HG03460 (cell line): ENCODE results near the gene ZCCHC24.

Experiments used
- ATAC-seq: cut with Tn5 transposase; IDR thresholded peaks from one replicate; pipeline ENCODE4 v1.9.1; 2021; ENCODE audit not compliant: unreplicated experiment

Gene ZCCHC24

DNA sequence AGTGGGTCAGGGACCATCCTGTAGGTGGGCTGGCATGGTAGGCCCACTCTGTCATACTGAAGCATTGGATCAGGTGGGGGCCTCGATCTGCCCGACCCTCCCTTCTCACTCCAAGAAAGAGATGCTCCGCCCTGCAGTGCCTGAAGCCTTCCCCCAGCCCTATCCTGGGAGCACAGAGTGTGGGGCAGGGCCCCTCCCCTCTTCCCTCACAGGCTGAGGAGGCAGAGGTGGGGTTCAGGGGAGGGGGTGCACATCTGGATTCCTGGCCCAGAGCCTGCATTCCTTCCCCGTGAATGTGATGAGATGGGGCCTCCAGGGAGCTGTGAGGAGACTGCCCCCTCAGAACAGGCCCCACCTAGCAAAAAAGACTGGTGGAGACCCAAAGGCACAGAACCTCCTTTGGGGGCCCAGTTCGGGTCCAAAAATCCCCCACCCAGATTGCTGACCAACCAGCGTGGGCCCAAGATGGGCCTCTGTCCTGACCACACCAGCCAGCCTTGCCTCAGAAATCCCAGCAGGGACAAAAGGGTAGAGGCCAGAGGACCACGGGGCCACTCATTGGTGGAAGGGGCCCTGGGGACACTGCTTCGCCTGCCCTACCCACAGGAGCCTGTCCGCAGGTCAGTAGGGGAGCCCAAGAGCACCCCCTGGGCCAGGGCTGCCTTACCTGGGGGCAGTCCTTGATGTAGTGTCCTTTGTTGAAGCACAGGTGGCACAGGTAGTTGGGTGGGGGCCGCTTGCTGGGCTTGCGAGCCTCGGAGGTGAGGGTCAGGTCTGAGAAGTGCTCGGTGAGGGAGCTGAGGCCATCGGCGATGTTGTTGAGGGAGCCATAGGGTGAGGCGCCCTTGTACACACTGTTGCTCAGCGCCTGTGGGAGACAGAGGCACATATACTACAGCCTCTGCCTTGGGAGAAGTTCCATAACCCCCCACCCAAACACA is 13.3 kb downstream of the ZCCHC24 start:
- no peak for ATAC-seq

DNA sequence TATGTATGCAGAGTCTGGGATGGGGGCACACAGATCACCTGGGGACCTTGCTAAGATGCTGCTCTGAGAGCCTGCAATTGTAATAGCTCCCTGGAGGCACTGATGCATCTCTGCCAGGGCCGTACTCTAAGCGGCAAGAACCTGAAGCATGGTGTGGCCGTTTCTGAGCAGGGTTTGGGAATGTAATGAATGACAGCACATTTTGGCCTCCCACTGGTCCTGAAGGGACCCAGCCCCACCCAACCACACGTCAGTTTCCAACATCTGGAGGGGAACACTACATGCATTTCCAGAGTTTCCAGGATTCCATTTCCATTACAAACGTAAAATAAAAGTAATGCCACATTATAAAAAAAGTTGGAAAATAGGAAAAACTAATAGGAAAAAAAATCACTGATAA is 14.0 kb downstream of the ZCCHC24 start:
- ATAC-seq, result no peak

DNA sequence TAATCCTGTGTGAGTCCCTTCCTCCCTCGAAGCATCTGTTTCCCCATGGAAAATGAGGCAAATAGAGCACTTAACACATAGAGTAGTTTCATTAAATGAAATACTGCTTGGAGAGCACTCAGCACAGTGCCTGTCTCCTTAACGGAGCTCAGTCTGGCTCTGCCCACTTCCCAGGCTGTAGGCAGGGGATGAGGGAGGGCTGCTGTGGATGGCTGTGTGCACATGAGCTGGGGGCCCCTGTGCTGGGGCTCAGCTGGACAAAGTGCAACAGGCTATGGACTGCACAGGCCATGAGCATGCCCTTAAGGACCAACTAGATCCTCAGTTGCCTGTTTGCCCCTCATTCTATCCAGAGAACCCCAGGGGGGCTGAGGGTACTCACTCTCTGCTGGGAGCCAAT is 14.5 kb downstream of the ZCCHC24 start:
- ATAC-seq, result no peak

DNA sequence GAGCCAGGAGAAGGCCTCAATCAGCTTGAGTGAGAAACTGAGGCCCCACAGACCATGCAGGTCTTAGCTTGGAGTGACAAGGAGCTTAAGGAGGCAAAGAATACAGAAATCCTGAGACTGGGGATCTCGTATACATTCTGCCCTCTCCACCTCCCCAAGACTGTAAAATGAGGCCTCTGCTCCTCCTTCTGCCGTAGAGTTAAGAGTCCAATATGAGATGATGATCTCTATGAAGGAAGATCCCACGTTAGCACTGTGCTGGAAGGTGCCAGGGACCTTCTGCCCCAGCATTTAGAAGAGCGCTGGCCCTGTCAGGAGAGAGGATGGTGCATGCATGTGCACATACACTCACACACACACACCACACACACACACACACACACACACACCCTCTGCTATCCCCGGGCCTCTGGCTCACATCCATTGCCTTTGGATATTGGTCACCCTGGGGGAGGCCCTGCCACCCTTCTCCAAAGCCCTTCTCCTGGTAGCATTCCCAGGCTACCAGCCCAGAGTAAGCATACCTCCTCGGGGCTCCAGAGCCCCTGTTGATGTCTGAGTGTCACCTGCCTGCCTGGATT is 15.0 kb downstream of the ZCCHC24 start:
- ATAC-seq, result no peak

DNA sequence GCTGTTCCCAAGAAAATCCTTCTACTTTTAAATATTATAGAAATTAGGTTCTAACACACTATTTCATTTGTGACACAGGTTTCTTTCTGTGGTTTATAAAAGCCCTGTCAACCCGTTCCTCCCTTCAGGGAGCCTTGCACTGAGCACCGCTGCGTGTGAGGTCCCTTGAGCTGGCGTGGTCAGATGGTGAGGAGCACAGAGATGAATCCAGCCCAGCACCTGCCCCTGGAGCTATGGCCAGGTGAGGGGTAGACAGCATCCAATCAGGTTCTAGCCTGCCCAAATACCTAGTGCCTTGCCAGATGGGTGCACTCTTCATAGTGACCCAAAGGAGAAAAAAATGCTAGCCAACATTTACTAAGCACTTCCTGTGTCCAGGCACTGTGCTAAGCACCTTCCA is 15.7 kb downstream of the ZCCHC24 start:
- no peak for ATAC-seq

DNA sequence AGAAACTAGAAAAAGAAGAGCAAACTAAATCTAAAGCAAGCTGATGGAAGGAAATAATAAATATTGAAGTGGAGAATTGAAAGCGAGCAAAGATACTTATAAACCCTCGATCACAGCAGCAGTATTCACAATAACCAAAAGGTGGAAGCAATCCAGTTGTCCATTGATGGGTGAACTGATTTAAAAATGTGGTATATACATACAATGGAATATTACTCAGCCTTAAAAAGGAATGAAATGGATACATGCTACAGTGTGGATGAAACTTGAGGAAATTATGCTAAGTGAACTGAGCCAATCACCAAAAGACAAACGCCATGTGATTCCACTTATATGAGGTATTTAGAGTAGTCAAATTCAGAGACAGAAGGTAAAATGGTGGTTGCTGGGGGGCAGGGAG is 17.5 kb downstream of the ZCCHC24 start:
- ATAC-seq, result no peak

DNA sequence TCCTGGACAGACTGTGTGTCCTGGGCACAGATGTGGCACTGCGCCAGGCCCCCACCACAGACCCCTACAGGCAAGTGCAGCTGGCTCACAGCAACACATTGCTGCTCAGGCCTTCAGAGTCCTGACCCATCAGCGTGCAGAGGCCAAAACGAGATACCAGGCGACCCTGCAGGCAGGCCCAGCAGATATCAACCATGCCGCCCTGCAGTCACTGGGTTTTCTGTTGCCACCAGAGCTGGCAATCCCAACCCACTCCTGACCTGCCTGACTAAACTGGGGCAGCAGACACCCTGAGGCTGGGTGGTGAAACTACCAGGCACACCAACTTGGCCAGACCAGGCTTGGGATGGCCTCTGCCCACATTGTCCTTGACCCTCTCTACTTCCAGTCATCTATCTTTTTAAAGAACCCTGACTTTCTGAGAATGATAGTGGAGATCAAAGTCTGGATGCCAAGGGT is 20.3 kb downstream of the ZCCHC24 start:
- ATAC-seq, result no peak

DNA sequence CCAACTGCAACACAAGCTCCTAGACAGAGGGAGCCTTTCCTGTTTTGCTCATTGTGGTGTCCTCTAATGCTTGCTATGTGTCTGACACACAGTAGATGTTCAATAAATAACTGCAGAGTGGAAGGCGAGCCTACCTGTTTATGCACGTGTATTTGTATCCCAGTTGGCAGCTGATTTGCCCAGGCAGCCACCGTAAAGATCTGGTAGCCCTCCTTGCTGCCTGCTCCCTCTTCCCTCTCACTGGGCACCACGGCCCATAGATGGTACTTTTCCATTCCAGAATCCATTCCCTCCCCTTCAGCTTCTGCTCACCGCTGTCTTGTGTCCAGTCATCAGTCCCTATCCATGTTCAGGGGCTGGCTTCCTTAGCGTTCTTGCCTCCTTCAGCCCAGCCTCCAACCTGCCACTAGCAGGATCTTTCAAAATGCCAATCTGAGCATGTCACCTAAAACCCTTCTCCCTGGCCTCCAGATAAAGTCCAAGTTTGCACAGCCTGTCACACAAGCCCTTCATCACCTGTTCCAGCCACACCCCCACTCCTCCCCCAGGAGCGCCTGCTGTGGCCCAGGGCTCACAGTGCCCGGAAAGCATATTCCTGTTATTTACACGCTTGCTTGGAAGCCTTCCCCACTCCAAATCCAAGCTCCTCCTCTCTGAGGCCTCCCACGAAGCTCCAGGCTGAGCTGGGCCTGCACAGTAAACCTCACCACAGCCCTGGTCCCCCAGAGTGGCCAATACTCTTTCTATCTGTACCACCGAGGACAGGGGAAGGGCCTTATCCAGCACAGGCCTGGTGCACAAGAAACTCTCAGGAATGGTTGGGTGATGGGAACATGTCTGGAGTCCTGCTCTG is 21.0 kb downstream of the ZCCHC24 start:
- no peak for ATAC-seq

DNA sequence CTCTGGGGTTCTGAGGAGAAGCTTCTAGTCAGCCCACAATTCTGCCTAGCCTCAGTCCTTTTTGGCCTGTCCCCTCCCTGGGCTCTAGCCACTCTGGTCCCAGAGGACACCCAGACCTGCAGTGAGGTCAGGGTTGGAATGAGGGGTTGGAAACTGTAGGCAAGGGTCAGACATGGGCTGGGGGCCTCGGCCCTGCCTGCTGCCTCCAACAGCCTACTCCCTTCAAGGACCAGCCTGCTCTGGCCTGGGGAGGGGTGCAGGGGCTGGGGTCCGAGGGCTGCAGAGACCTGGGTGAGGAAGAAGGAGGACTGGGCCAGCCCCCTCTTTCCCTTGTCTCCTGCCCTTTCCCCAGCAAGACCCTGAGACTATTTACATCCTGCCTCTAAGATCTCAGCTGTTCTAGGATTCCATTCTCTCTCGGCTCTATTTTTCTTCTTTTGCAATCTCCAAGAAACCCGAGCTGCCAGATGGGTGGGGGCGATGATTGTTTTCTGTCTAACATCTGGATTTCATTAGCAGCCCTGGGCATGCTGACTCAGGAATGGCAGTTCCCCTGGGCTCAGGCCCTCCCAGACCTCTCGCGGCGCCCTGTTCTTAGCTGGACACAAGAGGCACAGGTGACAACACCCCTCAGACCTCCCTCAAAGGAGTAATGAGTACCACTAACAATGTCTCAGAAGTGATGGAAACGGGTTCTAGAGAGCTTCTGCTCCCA is 23.1 kb downstream of the ZCCHC24 start:
- ATAC-seq, result no peak

DNA sequence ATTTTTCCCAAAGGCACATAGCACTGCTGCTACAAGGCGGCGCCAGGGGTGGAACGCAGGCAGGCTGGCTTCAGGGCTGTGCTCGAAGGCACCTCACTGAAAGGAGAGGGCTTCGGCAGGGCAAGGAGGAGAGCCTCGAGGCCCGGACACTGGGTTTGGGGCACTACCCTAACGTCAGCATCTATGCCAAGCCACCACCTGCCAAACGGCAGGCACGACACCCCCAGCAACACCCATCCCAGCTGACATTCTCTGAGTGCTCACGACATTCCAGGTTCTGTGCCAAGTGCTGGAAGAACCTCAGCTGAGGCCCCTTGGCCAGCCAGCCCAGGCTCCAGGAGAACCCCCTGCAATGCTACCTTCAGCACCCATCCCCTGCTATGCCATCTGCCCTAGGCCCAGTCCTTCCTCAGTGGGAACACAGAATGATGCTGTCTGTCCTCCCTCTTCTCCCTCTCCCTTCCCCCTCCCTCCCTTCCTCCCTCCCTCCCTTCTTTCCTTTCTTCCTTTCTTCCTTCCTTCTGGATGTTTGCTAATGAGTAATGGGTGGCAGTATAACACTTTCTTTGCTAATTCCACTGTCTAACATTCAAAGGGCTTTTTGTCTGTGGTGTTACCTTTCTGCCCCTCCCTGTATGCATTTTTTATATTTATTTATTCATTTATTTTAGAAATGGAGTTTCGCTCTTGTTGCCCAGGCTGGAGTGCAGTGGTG is 24.3 kb downstream of the ZCCHC24 start:
- ATAC-seq, result no peak

DNA sequence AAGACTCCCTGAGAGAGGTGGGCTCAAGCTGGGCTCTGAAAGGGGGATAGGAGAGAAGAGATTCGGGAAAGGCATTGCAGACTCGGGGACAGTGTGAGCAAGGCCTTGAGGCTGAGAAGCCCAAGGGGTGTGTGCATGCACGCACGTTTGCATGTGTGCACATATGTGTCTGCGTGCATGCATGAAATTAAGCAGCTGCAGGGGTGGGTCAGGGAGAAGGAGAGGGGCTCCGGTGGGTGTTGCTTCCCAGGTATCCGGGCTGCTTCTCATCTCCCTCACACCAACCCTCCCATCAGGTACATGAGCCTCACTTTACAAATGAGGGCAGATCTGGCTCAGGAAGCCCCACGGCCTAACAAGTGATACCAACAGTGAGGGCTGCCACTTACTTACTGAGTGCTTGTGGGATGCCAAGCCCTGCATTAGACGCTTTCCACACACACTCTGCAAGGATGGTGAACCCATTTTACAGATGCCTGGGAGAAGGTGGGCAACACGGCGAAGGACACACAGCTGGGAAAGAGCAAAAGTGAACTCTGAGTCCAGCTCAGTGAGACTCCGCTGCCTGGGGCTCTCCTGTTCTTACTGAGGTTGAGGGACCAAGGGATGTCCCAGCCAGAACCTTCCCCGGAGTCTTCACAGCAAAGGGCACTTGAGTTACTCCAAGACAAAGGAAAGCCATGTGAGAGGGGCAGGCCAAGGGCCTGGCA is 26.4 kb downstream of the ZCCHC24 start:
- ATAC-seq, result no peak

DNA sequence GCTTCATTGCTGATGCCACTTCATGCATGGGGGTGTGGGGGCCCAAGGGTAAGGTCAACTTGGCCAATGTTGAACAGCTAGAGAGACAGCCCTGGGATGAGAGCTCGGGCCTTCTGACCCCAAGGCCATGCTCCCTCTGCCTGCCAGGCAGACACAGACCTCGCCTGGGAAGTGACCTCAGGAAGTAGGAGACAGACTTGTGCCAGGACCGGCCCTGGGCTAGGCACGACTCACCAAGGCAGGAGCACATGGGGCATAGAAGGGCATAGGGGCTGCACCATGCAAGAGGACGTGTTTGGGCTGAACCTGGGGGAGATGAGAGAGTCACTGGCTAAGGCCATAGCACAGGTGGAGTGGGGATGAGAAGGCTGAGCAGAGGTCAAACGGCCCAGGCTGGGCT is 27.1 kb downstream of the ZCCHC24 start:
- ATAC-seq, result no peak

DNA sequence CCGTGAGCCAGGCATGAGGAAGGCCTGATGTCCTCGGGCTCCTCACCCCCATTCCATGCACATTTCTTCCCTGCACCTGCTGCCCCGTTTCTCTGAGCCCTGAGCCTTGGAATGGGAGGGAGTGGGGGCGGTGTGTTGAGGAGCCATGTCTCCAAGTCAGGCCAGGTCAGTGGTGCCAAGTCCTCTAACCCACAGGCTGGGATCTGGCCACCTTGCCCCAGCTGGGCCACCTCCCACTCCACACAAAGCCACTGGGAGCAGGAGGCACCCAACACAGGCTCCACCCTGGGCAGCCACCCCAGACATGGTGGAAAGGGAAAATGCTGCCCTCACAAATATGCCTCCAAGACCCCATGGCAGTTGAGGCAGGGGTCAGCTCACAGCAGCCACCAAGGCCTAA is 27.7 kb downstream of the ZCCHC24 start:
- no peak for ATAC-seq

DNA sequence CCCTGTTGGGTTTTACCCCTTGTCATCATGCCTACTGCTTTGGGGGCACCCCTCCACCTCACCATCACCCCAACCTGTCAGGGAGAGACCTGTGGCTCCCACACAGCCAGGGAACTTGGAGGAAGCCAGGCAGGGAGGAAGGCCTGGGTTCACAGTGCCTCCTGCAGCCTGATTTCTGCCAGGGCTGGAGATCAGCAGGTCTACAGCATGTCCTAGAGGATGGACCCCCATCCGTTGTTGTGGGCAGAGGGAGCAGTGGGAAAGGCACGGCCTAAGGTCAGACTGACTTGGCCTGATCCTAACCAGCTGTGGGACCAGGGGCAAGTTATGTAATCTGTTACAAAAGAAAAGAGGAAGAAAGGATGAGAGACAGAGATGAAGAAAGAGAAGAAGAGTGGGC is 28.2 kb downstream of the ZCCHC24 start:
- no peak for ATAC-seq

DNA sequence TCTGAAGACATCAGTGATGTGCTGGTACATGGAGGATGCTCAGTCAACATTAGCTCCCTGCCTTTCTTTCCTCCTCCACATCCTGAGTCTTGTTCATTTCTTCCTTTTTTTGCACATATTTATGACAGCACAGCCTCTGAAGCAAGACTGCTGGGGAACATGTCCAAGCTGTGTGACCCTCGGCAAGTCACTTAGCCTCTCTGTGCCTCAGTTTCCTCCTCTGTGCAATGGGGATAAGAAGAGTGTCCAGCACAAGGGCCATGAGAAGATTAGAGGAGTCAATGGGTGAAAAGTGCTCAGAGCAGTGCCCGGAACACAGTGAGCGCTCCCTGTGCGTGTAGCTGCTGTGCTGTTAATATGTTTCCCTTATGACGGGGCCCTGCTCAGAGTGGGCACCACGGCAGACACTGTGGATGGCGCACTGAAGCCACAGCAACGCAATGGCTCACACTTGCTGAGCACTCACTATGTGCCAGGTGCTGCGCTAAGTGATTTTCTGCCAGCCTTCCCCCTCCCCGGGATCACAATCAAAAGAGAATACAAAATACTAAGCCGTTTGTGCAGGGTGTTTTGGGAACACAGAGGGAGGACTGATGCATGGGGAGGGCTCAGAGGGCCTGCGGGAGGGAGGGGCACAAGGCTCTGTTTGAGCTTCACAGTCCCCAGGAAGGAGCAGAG is 28.7 kb downstream of the ZCCHC24 start:
- no peak for ATAC-seq

DNA sequence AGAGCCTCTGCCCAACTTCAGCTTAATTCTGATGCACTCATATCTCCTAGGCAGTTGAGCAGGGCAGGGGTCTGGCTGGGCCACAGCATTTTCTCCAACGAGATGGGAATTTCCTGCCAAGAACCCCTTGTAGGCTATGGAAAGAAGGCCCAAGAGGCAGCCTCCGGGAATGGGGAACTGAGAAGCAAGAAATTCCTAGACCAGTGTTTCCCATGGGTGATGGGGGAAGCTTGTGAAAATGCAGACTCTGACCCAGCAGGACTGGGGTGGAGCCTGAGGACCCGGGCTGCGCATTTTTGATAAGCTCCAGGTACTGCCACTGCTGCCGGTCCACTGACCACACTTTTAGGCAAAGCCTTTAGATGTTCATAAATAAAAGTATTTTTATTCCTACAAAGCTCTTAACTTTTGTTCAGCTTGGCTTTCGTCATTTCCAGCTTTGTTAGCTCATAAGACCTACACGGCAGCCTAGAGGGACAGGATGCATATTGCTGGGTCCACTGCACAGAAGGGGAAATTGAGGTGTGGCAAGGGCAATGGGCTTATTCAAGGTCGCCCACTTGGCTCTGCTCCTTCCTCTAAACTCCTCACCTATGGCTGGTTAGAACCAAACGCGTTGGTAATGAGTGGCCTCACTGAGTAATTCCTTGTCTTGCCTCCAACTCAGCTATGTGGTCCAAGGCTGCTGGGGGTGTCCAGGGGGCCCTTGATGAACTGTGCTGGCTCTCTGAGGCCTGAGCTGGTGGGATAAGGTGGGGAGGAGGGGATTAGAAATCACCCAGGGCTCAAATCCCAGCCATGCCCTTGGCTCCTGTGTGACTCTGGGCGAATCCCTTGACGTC is 29.5 kb downstream of the ZCCHC24 start:
- no peak for ATAC-seq

DNA sequence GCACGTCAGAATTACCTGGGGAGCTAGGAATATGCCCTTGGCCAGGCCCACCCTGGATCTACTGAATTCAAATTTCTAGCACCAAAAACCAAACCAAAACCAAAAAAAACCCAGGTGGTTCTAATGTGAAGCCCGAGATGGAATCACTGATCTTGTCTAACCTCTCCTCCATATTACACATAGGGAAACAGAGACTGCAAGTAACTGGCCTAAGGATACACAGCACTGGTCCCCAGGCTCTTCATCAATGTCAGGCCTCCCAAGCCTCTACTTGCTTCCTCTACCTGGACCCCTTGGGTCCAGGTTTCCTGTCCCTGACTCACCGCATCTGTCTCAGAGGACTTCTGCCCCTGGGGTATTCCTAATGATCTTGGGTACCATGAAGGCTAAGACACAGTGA is 30.7 kb downstream of the ZCCHC24 start:
- no peak for ATAC-seq

DNA sequence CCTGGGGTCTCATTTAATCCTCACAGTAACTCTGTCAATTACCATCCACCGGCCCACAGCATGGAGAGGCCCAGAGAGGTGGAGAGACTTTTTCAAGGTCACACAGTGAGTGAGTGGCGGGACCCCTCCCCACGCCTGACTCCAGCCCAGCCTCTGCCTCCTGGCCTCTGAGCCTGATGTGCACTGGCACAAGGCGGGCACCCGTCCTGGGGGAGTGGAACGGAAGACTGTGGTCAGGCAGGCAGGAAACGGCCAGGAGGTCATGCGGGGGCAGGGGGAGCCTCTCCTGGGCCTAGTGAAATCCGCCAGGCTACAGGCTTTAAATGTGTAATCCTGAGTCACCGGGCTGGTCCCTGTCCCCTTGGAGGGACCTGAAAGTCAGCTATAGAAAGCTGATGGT is 32.2 kb downstream of the ZCCHC24 start:
- no peak for ATAC-seq
